ENCODE data around the gene SYT12.

DNA sequence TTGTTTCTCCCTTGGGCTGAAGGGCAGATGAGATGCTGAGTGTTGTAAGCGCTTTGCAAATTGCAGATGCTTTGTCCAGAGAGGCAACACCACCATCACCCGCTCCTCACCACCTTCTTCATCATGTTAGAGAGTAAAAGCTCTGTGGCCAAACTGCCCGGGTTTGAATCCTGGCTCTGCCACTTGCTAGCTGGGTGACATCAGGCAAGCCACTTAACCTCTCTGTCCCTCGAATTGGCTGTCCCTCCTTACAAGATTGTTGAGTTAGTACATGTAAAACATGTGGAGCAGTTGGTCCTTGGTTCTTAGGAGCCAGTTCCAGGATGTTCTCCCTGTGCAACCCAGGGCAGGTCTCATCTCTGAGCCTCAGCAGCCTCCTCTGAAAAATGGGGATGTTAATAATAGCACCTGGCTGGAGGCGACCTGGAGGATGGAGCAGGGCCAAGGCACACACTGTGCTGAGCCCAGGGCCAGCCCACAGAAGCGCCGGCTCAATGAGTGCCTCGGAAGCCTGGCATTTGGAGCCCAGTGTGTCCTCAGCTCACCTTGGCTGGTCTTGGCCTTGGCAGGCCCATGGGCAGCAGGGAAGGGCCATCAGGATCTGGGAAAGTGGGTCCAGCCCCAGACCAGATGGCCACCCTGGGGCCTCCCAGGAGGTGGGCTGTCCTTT is 37.3 kb upstream of the SYT12 start:
- no peak for TF ChIP-seq POLR2A (IDR thresholded peaks at IDR 0.05)
- TF ChIP-seq, protein P1, sequence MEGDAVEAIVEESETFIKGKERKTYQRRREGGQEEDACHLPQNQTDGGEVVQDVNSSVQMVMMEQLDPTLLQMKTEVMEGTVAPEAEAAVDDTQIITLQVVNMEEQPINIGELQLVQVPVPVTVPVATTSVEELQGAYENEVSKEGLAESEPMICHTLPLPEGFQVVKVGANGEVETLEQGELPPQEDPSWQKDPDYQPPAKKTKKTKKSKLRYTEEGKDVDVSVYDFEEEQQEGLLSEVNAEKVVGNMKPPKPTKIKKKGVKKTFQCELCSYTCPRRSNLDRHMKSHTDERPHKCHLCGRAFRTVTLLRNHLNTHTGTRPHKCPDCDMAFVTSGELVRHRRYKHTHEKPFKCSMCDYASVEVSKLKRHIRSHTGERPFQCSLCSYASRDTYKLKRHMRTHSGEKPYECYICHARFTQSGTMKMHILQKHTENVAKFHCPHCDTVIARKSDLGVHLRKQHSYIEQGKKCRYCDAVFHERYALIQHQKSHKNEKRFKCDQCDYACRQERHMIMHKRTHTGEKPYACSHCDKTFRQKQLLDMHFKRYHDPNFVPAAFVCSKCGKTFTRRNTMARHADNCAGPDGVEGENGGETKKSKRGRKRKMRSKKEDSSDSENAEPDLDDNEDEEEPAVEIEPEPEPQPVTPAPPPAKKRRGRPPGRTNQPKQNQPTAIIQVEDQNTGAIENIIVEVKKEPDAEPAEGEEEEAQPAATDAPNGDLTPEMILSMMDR (IDR thresholded peaks at IDR 0.05), result no peak

All from sigmoid colon (tissue), 3 donors.